ENCODE measurements around the gene ATP13A3. TPM values are rescaled to one million over a fixed set of nuclear protein-coding genes. Genes with fewer than 3 reads are reported as not detected.

ATP13A3 gene
- total and polyA plus RNA-seq, 10 donors: 10.3 to 142 (median 81.6) TPM

DNA sequence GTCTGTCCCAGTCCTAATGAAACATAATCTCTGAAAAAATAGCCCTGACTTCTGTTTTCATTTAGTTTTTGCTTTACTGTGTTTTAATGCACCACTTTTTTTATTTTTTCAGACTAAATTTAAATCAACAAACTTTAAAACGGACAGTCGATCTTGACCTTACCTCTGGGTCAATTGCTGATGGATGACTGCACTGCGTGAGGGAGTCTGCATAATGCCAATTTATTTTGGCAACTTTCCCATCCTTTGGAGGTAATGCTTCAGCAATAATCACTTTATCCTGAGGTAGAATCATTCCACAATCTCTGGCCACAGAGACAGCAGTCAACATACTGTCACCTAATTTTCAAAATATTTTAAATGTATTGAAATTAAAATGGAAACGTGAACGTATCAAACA lies 55.2 kb downstream of the ATP13A3 start:
- H3K36me3 ChIP-seq: peaks cover 4 to 99% (median 83%) of the 10 kb centered on the region in 6 donors
- no peak for TF ChIP-seq POLR2AphosphoS5 (IDR thresholded peaks at IDR 0.05)
- TF ChIP-seq, protein P1, sequence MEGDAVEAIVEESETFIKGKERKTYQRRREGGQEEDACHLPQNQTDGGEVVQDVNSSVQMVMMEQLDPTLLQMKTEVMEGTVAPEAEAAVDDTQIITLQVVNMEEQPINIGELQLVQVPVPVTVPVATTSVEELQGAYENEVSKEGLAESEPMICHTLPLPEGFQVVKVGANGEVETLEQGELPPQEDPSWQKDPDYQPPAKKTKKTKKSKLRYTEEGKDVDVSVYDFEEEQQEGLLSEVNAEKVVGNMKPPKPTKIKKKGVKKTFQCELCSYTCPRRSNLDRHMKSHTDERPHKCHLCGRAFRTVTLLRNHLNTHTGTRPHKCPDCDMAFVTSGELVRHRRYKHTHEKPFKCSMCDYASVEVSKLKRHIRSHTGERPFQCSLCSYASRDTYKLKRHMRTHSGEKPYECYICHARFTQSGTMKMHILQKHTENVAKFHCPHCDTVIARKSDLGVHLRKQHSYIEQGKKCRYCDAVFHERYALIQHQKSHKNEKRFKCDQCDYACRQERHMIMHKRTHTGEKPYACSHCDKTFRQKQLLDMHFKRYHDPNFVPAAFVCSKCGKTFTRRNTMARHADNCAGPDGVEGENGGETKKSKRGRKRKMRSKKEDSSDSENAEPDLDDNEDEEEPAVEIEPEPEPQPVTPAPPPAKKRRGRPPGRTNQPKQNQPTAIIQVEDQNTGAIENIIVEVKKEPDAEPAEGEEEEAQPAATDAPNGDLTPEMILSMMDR (IDR thresholded peaks at IDR 0.05 in 8 of 11, conservative IDR thresholded peaks at IDR 0.05 in 3 of 11): no peak
- TF ChIP-seq POLR2A (IDR thresholded peaks at IDR 0.05): no peak

DNA sequence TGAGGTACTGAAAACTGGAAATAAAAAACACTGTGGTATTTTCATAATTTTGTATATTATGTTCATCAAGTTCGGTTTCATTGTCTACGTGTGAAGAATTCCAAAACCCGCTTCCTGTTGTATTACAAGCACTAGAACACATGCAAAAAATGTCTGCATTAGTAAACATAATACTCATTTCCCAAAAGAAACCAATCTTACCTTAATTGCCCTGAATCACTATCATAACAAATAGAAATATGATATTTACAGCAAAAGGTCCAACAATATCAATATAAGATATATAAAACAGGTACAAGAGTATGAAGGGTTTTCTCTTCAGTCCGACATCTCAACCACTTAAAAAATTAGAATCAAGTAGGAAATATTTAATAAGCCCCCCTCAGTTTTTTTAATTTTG lies 61.4 kb downstream of the ATP13A3 start:
- Histone ChIP-seq H3K27ac (no peak overlapping the region), H3K27me3 (replicated peaks in 1 of 7) (no peaks in the 10 kb centered on the region), H3K4me3 (no peak overlapping the region), H3K4me1 (peaks cover 0 to 4% (median 0%) of the 10 kb centered on the region in 6 donors), H3K9me3 (no peaks in the 10 kb centered on the region), H3K36me3 (peaks cover 4 to 91% (median 54%) of the 10 kb centered on the region in 6 donors)
- DNase-seq: no peak
- WGBS, 5 donors: 89 to 94% (median 92%) methylated on average over 4 of the region's 4 CpGs
- TF ChIP-seq POLR2A (IDR thresholded peaks at IDR 0.05): no peak
- TF ChIP-seq, protein P1 (IDR thresholded peaks at IDR 0.05 in 8 of 11, conservative IDR thresholded peaks at IDR 0.05 in 3 of 11): no peak
- TF ChIP-seq POLR2AphosphoS5 (IDR thresholded peaks at IDR 0.05): no peak
- intact Hi-C loops (cut with DNase I; ENCODE audit: low total_unique reads): no loop called here

More for the DNA sequence above, 55.2 kb downstream of the ATP13A3 start:
- WGBS, 5 donors: 74 to 85% (median 82%) methylated on average over 5 of the region's 5 CpGs
- no peak for DNase-seq
- no peaks in the 10 kb centered on the region for H3K9me3 ChIP-seq
- no peak overlapping the region for H3K4me3 ChIP-seq
- no peaks in the 10 kb centered on the region for H3K27me3 ChIP-seq (replicated peaks in 1 of 7)
- intact Hi-C loops (cut with DNase I; ENCODE audit: low total_unique reads): no loop called here
- H3K4me1 ChIP-seq: no peaks in the 10 kb centered on the region
- H3K27ac ChIP-seq: no peak overlapping the region

DNA sequence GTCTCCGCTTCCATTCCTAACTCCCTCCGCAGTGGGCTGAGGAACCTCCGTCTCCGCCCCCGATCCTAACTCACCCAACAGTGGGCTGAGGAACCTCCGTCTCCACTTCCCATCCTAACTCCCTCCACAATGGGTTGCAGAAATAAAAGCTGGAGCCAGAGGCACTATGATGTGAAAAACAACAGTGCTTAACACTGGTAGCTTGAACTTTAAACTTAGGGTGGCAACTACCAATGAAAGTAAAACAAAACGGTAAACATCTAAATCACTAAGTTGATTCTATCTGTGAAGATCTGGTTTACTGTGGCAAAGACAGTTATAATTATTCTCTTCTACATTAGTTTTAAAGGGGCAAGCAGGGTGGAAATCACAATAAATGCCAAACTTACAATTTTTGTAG lies 61.8 kb downstream of the ATP13A3 start:
- no peaks in the 10 kb centered on the region for H3K27me3 ChIP-seq (replicated peaks in 1 of 7)
- peaks cover 0 to 4% (median 0%) of the 10 kb centered on the region in 6 donors for H3K4me1 ChIP-seq
- no peak overlapping the region for H3K27ac ChIP-seq
- no peaks in the 10 kb centered on the region for H3K9me3 ChIP-seq
- intact Hi-C loops (cut with DNase I; ENCODE audit: low total_unique reads): no loop called here
- DNase-seq: no peak
- 92 to 97% (median 95%) methylated on average over 7 of the region's 7 CpGs for WGBS, 5 donors
- H3K4me3 ChIP-seq: no peak overlapping the region
- TF ChIP-seq POLR2A (IDR thresholded peaks at IDR 0.05) (no peak), POLR2AphosphoS5 (IDR thresholded peaks at IDR 0.05) (no peak)
- TF ChIP-seq, protein P1 (IDR thresholded peaks at IDR 0.05 in 8 of 11, conservative IDR thresholded peaks at IDR 0.05 in 3 of 11): no peak
- peaks cover 4 to 90% (median 50%) of the 10 kb centered on the region in 6 donors for H3K36me3 ChIP-seq

DNA sequence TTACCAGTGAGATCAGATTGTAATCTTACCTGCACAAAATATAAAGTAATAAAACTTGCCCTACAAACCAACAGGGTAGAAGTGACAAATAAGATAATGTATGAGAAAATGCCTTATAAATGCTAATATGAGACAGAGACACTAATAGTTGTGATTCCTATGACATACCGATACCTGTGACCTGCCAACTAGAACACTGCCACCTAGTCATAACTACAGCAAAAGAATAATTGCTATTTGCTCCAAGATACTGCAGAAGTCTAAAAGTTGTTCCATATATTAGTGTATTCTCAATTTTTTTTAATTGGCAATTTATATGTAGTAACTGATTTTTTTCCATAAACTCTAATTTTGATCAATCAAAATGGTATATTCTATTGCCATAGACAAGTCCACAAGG lies 62.4 kb downstream of the ATP13A3 start:
- TF ChIP-seq, protein P1 (IDR thresholded peaks at IDR 0.05 in 8 of 11, conservative IDR thresholded peaks at IDR 0.05 in 3 of 11): no peak
- TF ChIP-seq POLR2A (IDR thresholded peaks at IDR 0.05) (no peak), POLR2AphosphoS5 (IDR thresholded peaks at IDR 0.05) (no peak)
- no peaks in the 10 kb centered on the region for H3K9me3 ChIP-seq
- no peak for DNase-seq
- H3K27me3 ChIP-seq (replicated peaks in 1 of 7): no peaks in the 10 kb centered on the region
- H3K4me3 ChIP-seq: no peak overlapping the region
- 95 to 100% (median 98%) methylated on average over 1 of the region's 1 CpG for WGBS, 5 donors
- H3K36me3 ChIP-seq: peaks cover 0 to 90% (median 45%) of the 10 kb centered on the region in 6 donors
- H3K4me1 ChIP-seq: peaks cover 0 to 4% (median 0%) of the 10 kb centered on the region in 6 donors
- no peak overlapping the region for H3K27ac ChIP-seq
- intact Hi-C loops (cut with DNase I; ENCODE audit: low total_unique reads): no loop called here

Data from spleen (tissue), 11 donors.